OCI-LY7 (cell line): ENCODE results near the gene KRT76. TPM values are rescaled to one million over a fixed set of nuclear protein-coding genes. Genes with fewer than 3 reads are reported as not detected.

Experiments used
- BruUV-seq: library from RNA; stranded (reverse); fragments of 400-500 nt; replicated peaks from 2 replicates; lab custom pipeline; 2021; lab: Mats Ljungman, UMichigan
- CTCF ChIA-PET: fragments of 300-600 bp; sonication (Branson Sonifier 250); formaldehyde crosslinking; loops from one replicate; lab custom pipeline; 2022; ENCODE audit warnings: antibody characterized with exemption; ENCODE audit not compliant: unreplicated experiment; lab: Charles Lee
- POLR2A ChIA-PET: fragments of 300-600 bp; sonication (Branson Sonifier 250); formaldehyde crosslinking; loops from one replicate; lab custom pipeline; 2022; ENCODE audit warnings: antibody characterized with exemption; lab: Charles Lee
- DNase-seq: peaks from one replicate; pipeline ENCODE4 v3.0.0-alpha.2; 2015; ENCODE audit warnings: low spot score
- H2AFZ ChIP-seq: fragments of 200-600 bp; sonication (generic), shearing (Covaris generic); 2 replicates; pipeline ENCODE4 v1.6.1; 2014; ENCODE audit warnings: mild to moderate bottlenecking, antibody characterized with exemption, low read length, moderate library complexity
- H3K27ac ChIP-seq: fragments of 200-600 bp; sonication (generic); 2 replicates; pipeline ENCODE4 v1.5.1; 2014; ENCODE audit warnings: mixed run types, low read depth, mild to moderate bottlenecking, moderate library complexity, low read length, inconsistent platforms; ENCODE audit not compliant: poor library complexity, severe bottlenecking
- H3K36me3 ChIP-seq: fragments of 200-600 bp; sonication (generic); 2 replicates; pipeline ENCODE4 v1.6.1; 2014; ENCODE audit warnings: mild to moderate bottlenecking, antibody characterized with exemption, low read length, moderate library complexity, mixed read lengths; ENCODE audit not compliant: insufficient read depth
- H3K4me1 ChIP-seq: fragments of 200-600 bp; sonication (generic); 2 replicates; pipeline ENCODE4 v1.5.1; 2014; ENCODE audit warnings: mild to moderate bottlenecking, low read length; ENCODE audit not compliant: insufficient read depth, poor library complexity, severe bottlenecking
- H3K4me2 ChIP-seq: fragments of 200-600 bp; sonication (generic); 2 replicates; pipeline ENCODE4 v1.6.1; 2014; ENCODE audit warnings: mild to moderate bottlenecking, low read length
- H3K4me3 ChIP-seq: fragments of 200-600 bp; sonication (generic); 2 replicates; pipeline ENCODE4 v1.5.1; 2014; ENCODE audit warnings: mild to moderate bottlenecking, low read depth, low read length; ENCODE audit not compliant: poor library complexity, severe bottlenecking
- H3K79me2 ChIP-seq: fragments of 200-600 bp; sonication (generic); 2 replicates; pipeline ENCODE4 v1.6.1; 2016; ENCODE audit warnings: low read depth, mild to moderate bottlenecking, low read length, moderate library complexity, mixed read lengths; ENCODE audit not compliant: insufficient read depth
- H3K9me2 ChIP-seq: fragments of 200-600 bp; sonication (generic); 2 replicates; pipeline ENCODE4 v1.6.1; 2016; ENCODE audit warnings: mild to moderate bottlenecking, low read length, mixed read lengths; ENCODE audit not compliant: insufficient read depth
- H3K9me3 ChIP-seq: fragments of 200-600 bp; sonication (generic); 2 replicates; pipeline ENCODE4 v1.6.1; 2014; ENCODE audit warnings: mild to moderate bottlenecking, mixed run types, low read length, mixed read lengths
- H4K20me1 ChIP-seq: fragments of 200-600 bp; sonication (generic); 2 replicates; pipeline ENCODE4 v1.6.1; 2014; ENCODE audit warnings: mild to moderate bottlenecking, antibody characterized with exemption, low read length, moderate library complexity, mixed read lengths; ENCODE audit not compliant: insufficient read depth
- CTCF ChIP-seq: fragments of 200-600 bp; sonication (generic); conservative IDR thresholded peaks from 2 replicates; pipeline ENCODE4 v1.5.1; 2014; ENCODE audit warnings: mild to moderate bottlenecking, antibody characterized with exemption, low read length, moderate library complexity, mixed read lengths
- EZH2phosphoT487 ChIP-seq: fragments of 200-600 bp; sonication (generic); IDR thresholded peaks from 2 replicates; pipeline ENCODE4 v1.6.1; 2018; ENCODE audit warnings: low read depth, borderline replicate concordance, mild to moderate bottlenecking, mixed run types, antibody characterized with exemption, low read length, moderate library complexity, mixed read lengths
- intact Hi-C: fragments of 100-400 bp; cut with micrococcal nuclease; formaldehyde crosslinking; loops from one replicate; pipeline ENCODE4 v1.10.0; 2022; ENCODE audit not compliant: unreplicated experiment
- total RNA-seq, 2 experiments: library from RNA; depleted of rRNA in 1 of 2; stranded (reverse); fragments of >200 nt in 1 of 2; shearing (Covaris generic) in 1 of 2; gene quantifications; 2 replicates each; pipeline ENCODE4 v1.2.3, GENCODE V29; 2014 to 2022

The KRT76 gene
- total RNA-seq, 2 experiments from 2014 or later, result not detected

DNA sequence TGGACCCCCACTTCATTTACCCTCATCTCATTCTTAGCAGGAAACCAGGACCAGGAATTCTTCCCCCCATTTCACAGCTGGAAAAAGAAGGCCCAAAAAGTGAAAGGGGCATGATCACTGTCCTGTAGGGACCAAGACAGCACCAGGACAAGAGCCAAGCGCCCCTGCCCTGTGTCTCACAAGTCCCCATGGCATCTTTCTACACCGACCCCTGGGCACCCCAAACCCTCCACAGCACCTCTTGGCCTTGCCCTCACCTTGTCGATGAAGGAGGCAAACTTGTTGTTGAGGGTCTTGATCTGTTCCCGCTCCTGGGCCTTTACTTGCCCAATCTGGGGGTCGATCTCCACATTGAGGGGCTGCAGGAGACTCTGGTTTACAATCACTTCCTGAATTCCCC lies 710 bp downstream of the KRT76 start:
- no peaks in the 10 kb centered on the region for H3K9me2 ChIP-seq
- POLR2A ChIA-PET, result no interaction called here
- H2AFZ ChIP-seq, result no peak overlapping the region
- no peak overlapping the region for H3K4me3 ChIP-seq
- H3K79me2 ChIP-seq, result no peaks in the 10 kb centered on the region
- H3K4me2 ChIP-seq, result no peak overlapping the region
- BruUV-seq, result no TSS peak
- H3K27ac ChIP-seq, result no peak overlapping the region
- CTCF ChIA-PET, result no interaction called here
- no peaks in the 10 kb centered on the region; the same call in 1 of the 2 replicates for H4K20me1 ChIP-seq
- intact Hi-C loops, result no loop called here
- H3K4me1 ChIP-seq, result no peaks in the 10 kb centered on the region
- DNase-seq, result no peak
- H3K9me3 ChIP-seq, result no peaks in the 10 kb centered on the region
- no peaks in the 10 kb centered on the region for H3K36me3 ChIP-seq
- TF ChIP-seq EZH2phosphoT487 (no peak), CTCF (no peak)

- POLR2A ChIA-PET, result interaction anchor here (0.6 to 0.7 kb wide), 2 partner anchors 52 to 1782 kb away, joined by 3 to 4 read pairs; no protein-coding TSS in a partner anchor
- Histone ChIP-seq H3K27ac (no peak overlapping the region), H3K4me1 (no peaks in the 10 kb centered on the region), H3K4me3 (no peak overlapping the region), H3K4me2 (no peak overlapping the region), H2AFZ (no peak overlapping the region), H3K36me3 (no peaks in the 10 kb centered on the region), H4K20me1 (no peaks in the 10 kb centered on the region; the same call in 1 of the 2 replicates), H3K9me3 (no peaks in the 10 kb centered on the region), H3K79me2 (no peaks in the 10 kb centered on the region), H3K9me2 (no peaks in the 10 kb centered on the region)
- no peak for TF ChIP-seq CTCF
- no peak for TF ChIP-seq EZH2phosphoT487
- no TSS peak for BruUV-seq
- intact Hi-C loops, result no loop called here
- no peak for DNase-seq
- CTCF ChIA-PET, result no interaction called here
Measured at GRCh38 chr12:52774629-52775250, 2.4 kb downstream of the KRT76 start.

GRCh38 chr12:52772772-52773171 lies 4.4 kb downstream of the KRT76 start:
- no peaks in the 10 kb centered on the region for H3K9me2 ChIP-seq

More at GRCh38 chr12:52772772-52773171, 4.4 kb downstream of the KRT76 start:
- no TSS peak for BruUV-seq
- no peak for TF ChIP-seq CTCF
- no peak for TF ChIP-seq EZH2phosphoT487
- no peaks in the 10 kb centered on the region for H3K36me3 ChIP-seq
- H3K4me3 ChIP-seq, result no peak overlapping the region
- H3K4me2 ChIP-seq, result no peak overlapping the region
- no peaks in the 10 kb centered on the region for H3K79me2 ChIP-seq
- intact Hi-C loops, result no loop called here
- no peak overlapping the region for H3K27ac ChIP-seq
- DNase-seq, result no peak
- no peaks in the 10 kb centered on the region; the same call in 1 of the 2 replicates for H4K20me1 ChIP-seq
- no peaks in the 10 kb centered on the region for H3K9me3 ChIP-seq
- ChIA-PET POLR2A (interaction anchor here (1.0 kb wide), 1 partner anchor 8 kb away, joined by 3 read pairs; no protein-coding TSS in a partner anchor), CTCF (no interaction called here)
- H3K4me1 ChIP-seq, result no peaks in the 10 kb centered on the region
- H2AFZ ChIP-seq, result no peak overlapping the region
